Prostate gland (tissue), 2 donors: ENCODE data around the gene TBX4. TPM values are rescaled to one million over a fixed set of nuclear protein-coding genes. Genes with fewer than 3 reads are reported as not detected.
"Not testable (repeated sequence)": the region's sequence is repeated elsewhere in the genome, so short reads cannot be mapped to it uniquely, and the experiment has no call there.

Source experiments
- DNase-seq: peaks from one replicate; pipeline ENCODE4 v3.0.0-alpha.2; 2019; ENCODE audit warnings: low spot score
- H3K27ac ChIP-seq, 2 donors: fragments of 200-600 bp; sonication (generic); 2 replicates each; pipeline ENCODE4 v1.5.1; 2017 to 2019
- H3K27me3 ChIP-seq: fragments of 200-600 bp; sonication (generic); replicated peaks from 2 replicates; pipeline ENCODE4 v1.5.1; 2019; ENCODE audit not compliant: insufficient read depth
- H3K36me3 ChIP-seq, 2 donors: fragments of 200-600 bp; sonication (generic); 1 replicate in 1 of 2; 2 replicates in 1 of 2; pipeline versions ENCODE4 v1.5.1 to v1.8.1; 2017 to 2019
- H3K4me1 ChIP-seq: fragments of 200-600 bp; sonication (generic); replicated peaks from 2 replicates; pipeline ENCODE4 v1.5.1; 2019
- H3K4me3 ChIP-seq, 2 donors: fragments of 200-600 bp; sonication (generic); 2 replicates each; pipeline ENCODE4 v1.5.1; 2017 to 2019
- H3K9me3 ChIP-seq: fragments of 200-600 bp; sonication (generic); 2 replicates; pipeline ENCODE4 v1.5.1; 2017
- CTCF ChIP-seq, 4 experiments: fragments of 200-600 bp in 2 of 4; fragments of 450-650 bp in 2 of 4; sonication (generic) in 2 of 4; IDR thresholded peaks; 1 replicate in 3 of 4; 2 replicates in 1 of 4; pipeline ENCODE4 v1.5.1; 2016 to 2019; ENCODE audit warnings: antibody characterized with exemption in 4 of 4, mild to moderate bottlenecking in 2 of 4, moderate library complexity in 2 of 4
- POLR2A ChIP-seq: fragments of 450-650 bp; IDR thresholded peaks from one replicate; pipeline ENCODE4 v1.6.1; 2016; ENCODE audit warnings: antibody characterized with exemption, mild to moderate bottlenecking
- POLR2AphosphoS5 ChIP-seq: sonication (generic); formaldehyde crosslinking; IDR thresholded peaks from one replicate; pipeline ENCODE4 v1.6.1; 2017; ENCODE audit warnings: antibody characterized with exemption
- WGBS: methylation state at CpG from one replicate; pipeline ENCODE4 v1.1.5; 2018; 5-methylcytosine and 5-hydroxymethylcytosine counted together
- intact Hi-C: fragments of 100-400 bp; cut with DNase I; formaldehyde crosslinking; loops from one replicate; pipeline ENCODE4 v1.14.2; 2022
- total RNA-seq, 2 donors: library from RNA; depleted of rRNA; stranded (reverse); fragments of >200 nt; gene quantifications; one replicate each; pipeline ENCODE4 v1.1.0, GENCODE V29; 2016

Gene TBX4
- total RNA-seq, 2 donors from 2014 or later, result 3.5 to 5.0 TPM

GRCh38 chr17:61507383-61508066, 55.3 kb downstream of the TBX4 start:
- Histone ChIP-seq H3K9me3 (no peaks in the 10 kb centered on the region), H3K27me3 (no peaks in the 10 kb centered on the region), H3K27ac (no peak overlapping the region), H3K4me1 (peaks cover 10% of the 10 kb centered on the region), H3K36me3 (no peaks in the 10 kb centered on the region), H3K4me3 (no peak overlapping the region)
- intact Hi-C loops, result no loop called here
- TF ChIP-seq POLR2AphosphoS5 (no peak), POLR2A (no peak), CTCF (IDR thresholded peaks at IDR 0.05) (no peak)
- WGBS, result 82% methylated on average over 9 of the region's 9 CpGs
- no peak for DNase-seq

GRCh38 chr17:61508912-61509311, 56.7 kb downstream of the TBX4 start:
- no peak overlapping the region for H3K4me3 ChIP-seq
- no peak for DNase-seq
- TF ChIP-seq POLR2A (no peak), CTCF (IDR thresholded peaks at IDR 0.05) (no peak), POLR2AphosphoS5 (peak; percentile 47)
- WGBS, result 34% methylated on average over 5 of the region's 5 CpGs
- intact Hi-C loops, result no loop called here
- H3K4me1 ChIP-seq, result peaks cover 10% of the 10 kb centered on the region
- no peak overlapping the region for H3K27ac ChIP-seq
- no peaks in the 10 kb centered on the region for H3K27me3 ChIP-seq
- H3K36me3 ChIP-seq, result no peaks in the 10 kb centered on the region
- H3K9me3 ChIP-seq, result no peaks in the 10 kb centered on the region

- Histone ChIP-seq H3K27ac (peak overlapping the region in 1 of 2 donors; percentile 69), H3K4me1 (peaks cover 10% of the 10 kb centered on the region)
- H3K27me3 ChIP-seq, H3K36me3 ChIP-seq, H3K4me3 ChIP-seq, H3K9me3 ChIP-seq, DNase-seq, intact Hi-C loops: not testable (repeated sequence)
- 80% methylated on average over 5 of the region's 5 CpGs for WGBS
These were observed 57.2 kb downstream of the TBX4 start for GRCh38 chr17:61509454-61509853.

- TF ChIP-seq POLR2A, result no peak
- TF ChIP-seq POLR2AphosphoS5, result no peak
- no peak for TF ChIP-seq CTCF (IDR thresholded peaks at IDR 0.05)
- Histone ChIP-seq H3K36me3 (no peaks in the 10 kb centered on the region), H3K27ac (peak overlapping the region in 1 of 2 donors; percentile 69), H3K4me1 (peaks cover 10% of the 10 kb centered on the region), H3K27me3 (no peaks in the 10 kb centered on the region), H3K4me3 (no peak overlapping the region), H3K9me3 (no peaks in the 10 kb centered on the region)
- no peak for DNase-seq
- intact Hi-C loops, result no loop called here
- 86% methylated on average over 6 of the region's 6 CpGs for WGBS
These were observed 58.0 kb downstream of the TBX4 start for GRCh38 chr17:61510237-61510636.

- DNase-seq, result no peak
- TF ChIP-seq POLR2A (no peak), POLR2AphosphoS5 (no peak), CTCF (IDR thresholded peaks at IDR 0.05) (no peak)
- 28% methylated on average over 2 of the region's 2 CpGs for WGBS
These were observed 58.8 kb downstream of the TBX4 start for GRCh38 chr17:61510991-61511390.

More at GRCh38 chr17:61510991-61511390, 58.8 kb downstream of the TBX4 start:
- H3K27ac ChIP-seq, result peak overlapping the region in 1 of 2 donors; percentile 69
- H3K4me3 ChIP-seq, result no peak overlapping the region
- no peaks in the 10 kb centered on the region for H3K9me3 ChIP-seq
- H3K4me1 ChIP-seq, result peaks cover 10% of the 10 kb centered on the region
- intact Hi-C loops, result no loop called here
- no peaks in the 10 kb centered on the region for H3K27me3 ChIP-seq
- no peaks in the 10 kb centered on the region for H3K36me3 ChIP-seq
